SK-N-SH (cell line): ENCODE results near the gene RAB26.
"Not testable (repeated sequence)": the region's sequence is repeated elsewhere in the genome, so short reads cannot be mapped to it uniquely, and the experiment has no call there.

Experiments used
- CTCF ChIP-seq: fragments of 200-600 bp; sonication (generic); IDR thresholded peaks from 2 replicates; pipeline ENCODE4 v1.6.1; 2017; ENCODE audit warnings: antibody characterized with exemption, mild to moderate bottlenecking, moderate library complexity
- EP300 ChIP-seq, 2 experiments: IDR thresholded peaks; 2 replicates each; pipeline versions ENCODE4 v1.4.0 to v1.6.1; 2012; ENCODE audit warnings: borderline replicate concordance in 1 of 2, low read depth in 1 of 2, low read length in 1 of 2
- EZH2phosphoT487 ChIP-seq: fragments of 200-600 bp; sonication (generic); IDR thresholded peaks from 2 replicates; pipeline ENCODE4 v1.6.1; 2017; ENCODE audit warnings: low read depth, mixed run types, mild to moderate bottlenecking, antibody characterized with exemption, moderate library complexity, borderline replicate concordance
- FOXM1 ChIP-seq: IDR thresholded peaks from 2 replicates; pipeline ENCODE4 v1.4.0; 2012; ENCODE audit warnings: low read depth, mild to moderate bottlenecking
- JUND ChIP-seq: IDR thresholded peaks from 2 replicates; pipeline ENCODE4 v1.4.0; 2012
- NFIC ChIP-seq: IDR thresholded peaks from 2 replicates; pipeline ENCODE4 v1.4.0; 2012; ENCODE audit warnings: borderline replicate concordance
- POLR2AphosphoS5 ChIP-seq: IDR thresholded peaks from 2 replicates; pipeline ENCODE4 v1.6.1; 2012; ENCODE audit warnings: low read depth, low read length
- REST ChIP-seq: IDR thresholded peaks from 2 replicates; pipeline ENCODE4 v1.6.1; 2012; ENCODE audit warnings: mild to moderate bottlenecking, low read depth, low read length, moderate library complexity
- RFX5 ChIP-seq: IDR thresholded peaks from 2 replicates; pipeline ENCODE4 v1.6.1; 2012; ENCODE audit warnings: mild to moderate bottlenecking, improper control_type of control experiment, low read length
- TEAD4 ChIP-seq: IDR thresholded peaks from 2 replicates; pipeline ENCODE4 v1.4.0; 2012; ENCODE audit warnings: mild to moderate bottlenecking, borderline replicate concordance; ENCODE audit not compliant: insufficient read depth
- ZBTB33 ChIP-seq: IDR thresholded peaks from 2 replicates; pipeline ENCODE4 v1.4.0; 2012; ENCODE audit warnings: low read depth, borderline replicate concordance

- not testable (repeated sequence) for TF ChIP-seq CTCF; TEAD4; EZH2phosphoT487; ZBTB33; JUND; REST; FOXM1; POLR2AphosphoS5; NFIC; EP300 (IDR thresholded peaks at IDR 0.05; ENCODE audit: borderline replicate concordance in 1 of 2, low read depth in 1 of 2, low read length in 1 of 2); RFX5
Measured at GRCh38 chr16:2108446-2109270, 39.8 kb upstream of the RAB26 start.
